Hepatocyte (in vitro differentiated cells): ENCODE results near the gene ADORA2A.

Source experiments
- EZH2 ChIP-seq: fragments of 200-600 bp; sonication (generic); IDR thresholded peaks from 2 replicates; pipeline ENCODE4 v1.6.1; 2016; ENCODE audit warnings: antibody characterized with exemption, mild to moderate bottlenecking, borderline replicate concordance
- TF ChIP-seq, protein P1 (sequence below): fragments of 200-600 bp; sonication (generic); IDR thresholded peaks from 2 replicates; pipeline ENCODE4 v1.5.1; 2016; ENCODE audit warnings: antibody characterized with exemption, mild to moderate bottlenecking; ENCODE audit not compliant: poor library complexity

DNA sequence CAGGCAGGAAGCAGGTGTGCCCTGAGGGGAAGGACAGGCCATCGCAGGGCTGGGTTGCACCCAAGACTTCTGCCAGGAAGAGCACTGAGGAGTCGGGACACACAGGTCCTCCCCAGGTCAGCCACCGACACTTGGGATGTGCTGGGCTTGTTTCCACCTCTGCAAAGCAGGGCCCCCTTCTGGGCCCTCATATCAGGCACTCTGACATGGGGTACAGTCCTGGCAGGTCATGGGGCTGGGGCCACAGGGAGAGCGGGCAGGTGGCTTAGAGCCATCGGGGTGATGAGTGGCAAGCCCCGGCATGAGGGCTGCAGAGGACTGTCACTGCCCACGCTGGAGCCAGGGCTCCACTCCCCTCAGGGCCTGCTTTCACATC is 7.9 kb upstream of the ADORA2A start:
- TF ChIP-seq, protein P1, sequence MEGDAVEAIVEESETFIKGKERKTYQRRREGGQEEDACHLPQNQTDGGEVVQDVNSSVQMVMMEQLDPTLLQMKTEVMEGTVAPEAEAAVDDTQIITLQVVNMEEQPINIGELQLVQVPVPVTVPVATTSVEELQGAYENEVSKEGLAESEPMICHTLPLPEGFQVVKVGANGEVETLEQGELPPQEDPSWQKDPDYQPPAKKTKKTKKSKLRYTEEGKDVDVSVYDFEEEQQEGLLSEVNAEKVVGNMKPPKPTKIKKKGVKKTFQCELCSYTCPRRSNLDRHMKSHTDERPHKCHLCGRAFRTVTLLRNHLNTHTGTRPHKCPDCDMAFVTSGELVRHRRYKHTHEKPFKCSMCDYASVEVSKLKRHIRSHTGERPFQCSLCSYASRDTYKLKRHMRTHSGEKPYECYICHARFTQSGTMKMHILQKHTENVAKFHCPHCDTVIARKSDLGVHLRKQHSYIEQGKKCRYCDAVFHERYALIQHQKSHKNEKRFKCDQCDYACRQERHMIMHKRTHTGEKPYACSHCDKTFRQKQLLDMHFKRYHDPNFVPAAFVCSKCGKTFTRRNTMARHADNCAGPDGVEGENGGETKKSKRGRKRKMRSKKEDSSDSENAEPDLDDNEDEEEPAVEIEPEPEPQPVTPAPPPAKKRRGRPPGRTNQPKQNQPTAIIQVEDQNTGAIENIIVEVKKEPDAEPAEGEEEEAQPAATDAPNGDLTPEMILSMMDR, result no peak
- TF ChIP-seq EZH2, result no peak
